ENCODE data around the gene PTPRN.

PTPRN gene

GRCh38 chr2:219290381-219291171 lies 18.6 kb downstream of the PTPRN start:
- Histone ChIP-seq H3K36me3 (ENCODE audit: insufficient read depth, low read length) (no peaks in the 10 kb centered on the region), H3F3A (ENCODE audit: low read depth) (no peaks in the 10 kb centered on the region), H3K4me2 (ENCODE audit: low read depth, low read length, poor library complexity, severe bottlenecking) (no peak overlapping the region), H3K27me3 (ENCODE audit: insufficient read depth, low read length, poor library complexity, severe bottlenecking) (no peaks in the 10 kb centered on the region), H2AFZ (ENCODE audit: low read length) (no peak overlapping the region), H3K9me3 (ENCODE audit: insufficient read depth, low read depth, low read length) (no peaks in the 10 kb centered on the region), H3K9me2 (replicated peaks; ENCODE audit: low read depth, low read length) (no peaks in the 10 kb centered on the region), H3K4me1 (ENCODE audit: insufficient read depth, low read length, poor library complexity, severe bottlenecking) (peaks cover 17% of the 10 kb centered on the region), H3K79me2 (ENCODE audit: insufficient read depth, low read length) (no peaks in the 10 kb centered on the region), H4K20me1 (ENCODE audit: insufficient read depth, low read length, poor library complexity, severe bottlenecking) (no peaks in the 10 kb centered on the region), H3K9ac (ENCODE audit: low read depth, low read length, poor library complexity, severe bottlenecking) (no peak overlapping the region), H3K4me3 (ENCODE audit: low read length, poor library complexity, severe bottlenecking) (no peak overlapping the region)
- no peak for TF ChIP-seq EZH2phosphoT487 (IDR thresholded peaks at IDR 0.05; ENCODE audit: borderline replicate concordance)
- no peak for TF ChIP-seq CTCF (conservative IDR thresholded peaks at IDR 0.05; ENCODE audit: low read length)

- Histone ChIP-seq H2AFZ (ENCODE audit: low read length) (no peak overlapping the region), H3K4me1 (ENCODE audit: insufficient read depth, low read length, poor library complexity, severe bottlenecking) (peaks cover 12% of the 10 kb centered on the region), H3K4me2 (ENCODE audit: low read depth, low read length, poor library complexity, severe bottlenecking) (no peak overlapping the region), H3K9ac (ENCODE audit: low read depth, low read length, poor library complexity, severe bottlenecking) (no peak overlapping the region), H3K9me2 (replicated peaks; ENCODE audit: low read depth, low read length) (no peaks in the 10 kb centered on the region), H3K4me3 (ENCODE audit: low read length, poor library complexity, severe bottlenecking) (no peak overlapping the region), H4K20me1 (ENCODE audit: insufficient read depth, low read length, poor library complexity, severe bottlenecking) (no peaks in the 10 kb centered on the region), H3F3A (ENCODE audit: low read depth) (no peaks in the 10 kb centered on the region), H3K9me3 (ENCODE audit: insufficient read depth, low read depth, low read length) (no peaks in the 10 kb centered on the region), H3K27me3 (ENCODE audit: insufficient read depth, low read length, poor library complexity, severe bottlenecking) (no peaks in the 10 kb centered on the region), H3K79me2 (ENCODE audit: insufficient read depth, low read length) (no peaks in the 10 kb centered on the region), H3K36me3 (ENCODE audit: insufficient read depth, low read length) (no peaks in the 10 kb centered on the region; the same call in 1 of the 2 replicates)
- TF ChIP-seq EZH2phosphoT487 (IDR thresholded peaks at IDR 0.05; ENCODE audit: borderline replicate concordance) (no peak), CTCF (conservative IDR thresholded peaks at IDR 0.05; ENCODE audit: low read length) (no peak)
These were observed 19.5 kb downstream of the PTPRN start for GRCh38 chr2:219289537-219290361.

GRCh38 chr2:219289195-219289536 lies 20.0 kb downstream of the PTPRN start:
- Histone ChIP-seq H3K9me2 (replicated peaks; ENCODE audit: low read depth, low read length) (no peaks in the 10 kb centered on the region), H3K36me3 (ENCODE audit: insufficient read depth, low read length) (no peaks in the 10 kb centered on the region; the same call in 1 of the 2 replicates), H3K9me3 (ENCODE audit: insufficient read depth, low read depth, low read length) (no peaks in the 10 kb centered on the region), H3K4me2 (ENCODE audit: low read depth, low read length, poor library complexity, severe bottlenecking) (no peak overlapping the region), H3K4me3 (ENCODE audit: low read length, poor library complexity, severe bottlenecking) (no peak overlapping the region), H3F3A (ENCODE audit: low read depth) (no peaks in the 10 kb centered on the region), H3K9ac (ENCODE audit: low read depth, low read length, poor library complexity, severe bottlenecking) (no peak overlapping the region), H3K4me1 (ENCODE audit: insufficient read depth, low read length, poor library complexity, severe bottlenecking) (peaks cover 9% of the 10 kb centered on the region), H3K79me2 (ENCODE audit: insufficient read depth, low read length) (no peaks in the 10 kb centered on the region), H4K20me1 (ENCODE audit: insufficient read depth, low read length, poor library complexity, severe bottlenecking) (no peaks in the 10 kb centered on the region), H2AFZ (ENCODE audit: low read length) (no peak overlapping the region), H3K27me3 (ENCODE audit: insufficient read depth, low read length, poor library complexity, severe bottlenecking) (no peaks in the 10 kb centered on the region)
- no peak for TF ChIP-seq CTCF (conservative IDR thresholded peaks at IDR 0.05; ENCODE audit: low read length)
- no peak for TF ChIP-seq EZH2phosphoT487 (IDR thresholded peaks at IDR 0.05; ENCODE audit: borderline replicate concordance)
